Measurements from ENCODE around the gene HMX1. TPM values are rescaled to one million over a fixed set of nuclear protein-coding genes. Genes with fewer than 3 reads are reported as not detected.

Gene HMX1
- total RNA-seq, 2 experiments from 2014 or later = not detected

- Mint-ChIP-seq H3K36me3 (ENCODE audit: low read depth) (no peaks in the 10 kb centered on the region), H3K9me3 (no peaks in the 10 kb centered on the region), H3K27ac (no peak overlapping the region), H3K27me3 (peaks cover 61% of the 10 kb centered on the region), H3K4me1 (ENCODE audit: low read depth) (no peaks in the 10 kb centered on the region), H3K4me3 (no peak overlapping the region)
- Histone ChIP-seq H3K27me3 (ENCODE audit: control insufficient read depth in 1 of 2, insufficient read depth in 2 of 2, low read length in 2 of 2) (peaks cover 46 to 81% of the 10 kb centered on the region in 2 experiments), H3K27ac (ENCODE audit: low read depth in 1 of 2, low read length in 2 of 2) (no peak overlapping the region), H3K4me1 (ENCODE audit: insufficient read depth, low read length) (no peaks in the 10 kb centered on the region), H3K9me3 (ENCODE audit: control insufficient read depth in 1 of 2, insufficient read depth in 1 of 2, low read length in 2 of 2) (peaks cover 0 to 61% of the 10 kb centered on the region in 2 experiments), H3K4me3 (ENCODE audit: low read length) (no peak overlapping the region), H3K36me3 (ENCODE audit: insufficient read depth, low read length) (no peaks in the 10 kb centered on the region)
- no peak for ATAC-seq (ENCODE audit: poor library complexity)
- TF ChIP-seq CTCF (IDR thresholded peaks at IDR 0.05) = no peak
- no peak for DNase-seq
- intact Hi-C loops (cut with DNase I, micrococcal nuclease) = no loop called here
- POLR2A ChIA-PET = no interaction called here
- CTCF ChIA-PET = no interaction called here
Observed at GRCh38 chr4:8870647-8871416, 807 bp downstream of the HMX1 start.

GRCh38 chr4:8869898-8870646, 1.6 kb downstream of the HMX1 start:
- intact Hi-C loops (cut with DNase I, micrococcal nuclease) = no loop called here
- no peak overlapping the region for H3K4me3 ChIP-seq (ENCODE audit: low read length)
- Mint-ChIP-seq H3K4me1 (ENCODE audit: low read depth) (no peaks in the 10 kb centered on the region), H3K9me3 (no peaks in the 10 kb centered on the region), H3K4me3 (no peak overlapping the region), H3K36me3 (ENCODE audit: low read depth) (no peaks in the 10 kb centered on the region), H3K27ac (no peak overlapping the region), H3K27me3 (peaks cover 54% of the 10 kb centered on the region)
- ChIA-PET CTCF (no interaction called here), POLR2A (no interaction called here)
- peaks cover 43 to 81% of the 10 kb centered on the region in 2 experiments for H3K27me3 ChIP-seq (ENCODE audit: control insufficient read depth in 1 of 2, insufficient read depth in 2 of 2, low read length in 2 of 2)
- DNase-seq = no peak
- no peak overlapping the region for H3K27ac ChIP-seq (ENCODE audit: low read depth in 1 of 2, low read length in 2 of 2)
- H3K36me3 ChIP-seq (ENCODE audit: insufficient read depth, low read length) = no peaks in the 10 kb centered on the region
- H3K9me3 ChIP-seq (ENCODE audit: control insufficient read depth in 1 of 2, insufficient read depth in 1 of 2, low read length in 2 of 2) = peaks cover 0 to 58% of the 10 kb centered on the region in 2 experiments
- no peaks in the 10 kb centered on the region for H3K4me1 ChIP-seq (ENCODE audit: insufficient read depth, low read length)
- no peak for ATAC-seq (ENCODE audit: poor library complexity)
- no peak for TF ChIP-seq CTCF (IDR thresholded peaks at IDR 0.05)

- no peak overlapping the region for H3K4me3 Mint-ChIP-seq
- H3K27ac ChIP-seq (ENCODE audit: low read depth in 1 of 2, low read length in 2 of 2) = no peak overlapping the region
- no peak overlapping the region for H3K27ac Mint-ChIP-seq
- peaks cover 42 to 80% of the 10 kb centered on the region in 2 experiments for H3K27me3 ChIP-seq (ENCODE audit: control insufficient read depth in 1 of 2, insufficient read depth in 2 of 2, low read length in 2 of 2)
- CTCF ChIA-PET = no interaction called here
- H3K4me1 Mint-ChIP-seq (ENCODE audit: low read depth) = no peaks in the 10 kb centered on the region
- TF ChIP-seq CTCF (IDR thresholded peaks at IDR 0.05) = no peak
- no peak for ATAC-seq (ENCODE audit: poor library complexity)
- H3K36me3 Mint-ChIP-seq (ENCODE audit: low read depth) = no peaks in the 10 kb centered on the region
- no peak overlapping the region for H3K4me3 ChIP-seq (ENCODE audit: low read length)
- H3K9me3 Mint-ChIP-seq = no peaks in the 10 kb centered on the region
- H3K9me3 ChIP-seq (ENCODE audit: control insufficient read depth in 1 of 2, insufficient read depth in 1 of 2, low read length in 2 of 2) = peaks cover 0 to 55% of the 10 kb centered on the region in 2 experiments
- intact Hi-C loops (cut with DNase I, micrococcal nuclease) = no loop called here
- H3K27me3 Mint-ChIP-seq = peaks cover 56% of the 10 kb centered on the region
- no peaks in the 10 kb centered on the region for H3K4me1 ChIP-seq (ENCODE audit: insufficient read depth, low read length)
- POLR2A ChIA-PET = no interaction called here
- no peaks in the 10 kb centered on the region for H3K36me3 ChIP-seq (ENCODE audit: insufficient read depth, low read length)
- DNase-seq = no peak
Observed at GRCh38 chr4:8869002-8869897, 2.4 kb downstream of the HMX1 start.
